Neuronal stem cell (in vitro differentiated cells): ENCODE results near the gene CERCAM.
A peak's percentile ranks its signal among the peaks of the same experiment; 100 is the strongest.

Experiments used
- DNase-seq: peaks from one replicate; pipeline ENCODE4 v3.0.0-alpha.2; 2013; ENCODE audit warnings: low spot score
- H2AFZ ChIP-seq: one replicate; pipeline ENCODE4 v1.6.1; 2013; ENCODE audit warnings: mild to moderate bottlenecking, low read length, inconsistent platforms
- H2AK5ac ChIP-seq: 2 replicates; pipeline ENCODE4 v1.6.1; 2013; ENCODE audit warnings: low read depth, mild to moderate bottlenecking, inconsistent platforms, low read length, moderate library complexity, mixed read lengths
- H2BK120ac ChIP-seq: 2 replicates; pipeline ENCODE4 v1.6.1; 2013; ENCODE audit warnings: low read depth, mild to moderate bottlenecking, inconsistent platforms, low read length, moderate library complexity, mixed read lengths
- H2BK12ac ChIP-seq: one replicate; pipeline ENCODE4 v1.6.1; 2013; ENCODE audit warnings: low read length, inconsistent platforms
- H2BK15ac ChIP-seq: 2 replicates; pipeline ENCODE4 v1.6.1; 2013; ENCODE audit warnings: mild to moderate bottlenecking, low read length, inconsistent platforms, mixed read lengths
- H2BK5ac ChIP-seq: one replicate; pipeline ENCODE4 v1.6.1; 2013; ENCODE audit warnings: inconsistent platforms, mild to moderate bottlenecking, low read length, moderate library complexity
- H3K14ac ChIP-seq: one replicate; pipeline ENCODE4 v1.6.1; 2013; ENCODE audit warnings: low read length, inconsistent platforms
- H3K18ac ChIP-seq: 2 replicates; pipeline ENCODE4 v1.6.1; 2013; ENCODE audit warnings: low read length, inconsistent platforms
- H3K23ac ChIP-seq: 2 replicates; pipeline ENCODE4 v1.6.1; 2013; ENCODE audit warnings: low read depth, mild to moderate bottlenecking, mixed read lengths, low read length, inconsistent platforms; ENCODE audit not compliant: poor library complexity
- H3K27ac ChIP-seq: replicated peaks from 3 replicates; pipeline ENCODE4 v1.5.1; 2013; ENCODE audit warnings: low read length, inconsistent platforms
- H3K27me3 ChIP-seq, 3 experiments: 2 replicates each; pipeline ENCODE4 v1.6.1; 2013; ENCODE audit warnings: low read length in 3 of 3, mild to moderate bottlenecking in 2 of 3, inconsistent platforms in 1 of 3, low read depth in 1 of 3, mixed read lengths in 1 of 3, moderate library complexity in 1 of 3; ENCODE audit not compliant: control insufficient read depth in 3 of 3, insufficient read depth in 3 of 3
- H3K36me3 ChIP-seq, 2 donors: replicated peaks in 1 of 2; 2 replicates each; pipeline ENCODE4 v1.6.1; 2013; ENCODE audit warnings: low read length in 2 of 2; ENCODE audit not compliant: control insufficient read depth in 2 of 2, insufficient read depth in 2 of 2
- H3K4ac ChIP-seq: 2 replicates; pipeline ENCODE4 v1.6.1; 2013; ENCODE audit warnings: inconsistent platforms, mild to moderate bottlenecking, low read length, moderate library complexity
- H3K4me1 ChIP-seq, 2 donors: 1 replicate in 1 of 2; 2 replicates in 1 of 2; pipeline ENCODE4 v1.6.1; 2013; ENCODE audit warnings: low read length in 2 of 2, low read depth in 1 of 2; ENCODE audit not compliant: control insufficient read depth in 2 of 2, insufficient read depth in 1 of 2
- H3K4me2 ChIP-seq: one replicate; pipeline ENCODE4 v1.6.1; 2013; ENCODE audit warnings: mild to moderate bottlenecking, low read length, inconsistent platforms; ENCODE audit not compliant: insufficient read depth, poor library complexity, severe bottlenecking
- H3K4me3 ChIP-seq, 2 donors: 2 replicates each; pipeline ENCODE4 v1.5.1; 2013; ENCODE audit warnings: low read length in 2 of 2, mild to moderate bottlenecking in 2 of 2, inconsistent platforms in 1 of 2, moderate library complexity in 1 of 2
- H3K79me1 ChIP-seq: one replicate; pipeline ENCODE4 v1.6.1; 2013; ENCODE audit warnings: low read depth, mild to moderate bottlenecking, inconsistent platforms, low read length, moderate library complexity
- H3K9ac ChIP-seq: one replicate; pipeline ENCODE4 v1.6.1; 2013; ENCODE audit warnings: mild to moderate bottlenecking, low read depth, low read length, inconsistent platforms; ENCODE audit not compliant: poor library complexity
- H3K9me3 ChIP-seq, 2 donors: replicated peaks in 1 of 2; 2 replicates each; pipeline versions ENCODE3 to v1.6.1; 2013; ENCODE audit warnings: low read length in 2 of 2, mild to moderate bottlenecking in 2 of 2, inconsistent platforms in 1 of 2, low read depth in 1 of 2, mixed read lengths in 1 of 2, moderate library complexity in 1 of 2; ENCODE audit not compliant: control insufficient read depth in 2 of 2, insufficient read depth in 1 of 2
- H4K8ac ChIP-seq: one replicate; pipeline ENCODE4 v1.6.1; 2013; ENCODE audit warnings: low read depth, mild to moderate bottlenecking, inconsistent platforms, low read length, moderate library complexity
- H4K91ac ChIP-seq: one replicate; pipeline ENCODE4 v1.6.1; 2013; ENCODE audit warnings: low read length, low read depth, mild to moderate bottlenecking, inconsistent platforms; ENCODE audit not compliant: poor library complexity
- WGBS, 2 donors: extraction: QIAGEN DNeasy Blood & Tissue Kit; methylation state at CpG; one replicate each; pipeline ENCODE4 v1.1.7; 2013; ENCODE audit warnings: missing lambda C conversion rate in 2 of 2, mixed read lengths in 1 of 2; ENCODE audit not compliant: insufficient read length in 2 of 2, insufficient replicate concordance in 1 of 2; ENCODE audit errors: extremely low coverage in 2 of 2; 5-methylcytosine and 5-hydroxymethylcytosine counted together

CERCAM gene

DNA sequence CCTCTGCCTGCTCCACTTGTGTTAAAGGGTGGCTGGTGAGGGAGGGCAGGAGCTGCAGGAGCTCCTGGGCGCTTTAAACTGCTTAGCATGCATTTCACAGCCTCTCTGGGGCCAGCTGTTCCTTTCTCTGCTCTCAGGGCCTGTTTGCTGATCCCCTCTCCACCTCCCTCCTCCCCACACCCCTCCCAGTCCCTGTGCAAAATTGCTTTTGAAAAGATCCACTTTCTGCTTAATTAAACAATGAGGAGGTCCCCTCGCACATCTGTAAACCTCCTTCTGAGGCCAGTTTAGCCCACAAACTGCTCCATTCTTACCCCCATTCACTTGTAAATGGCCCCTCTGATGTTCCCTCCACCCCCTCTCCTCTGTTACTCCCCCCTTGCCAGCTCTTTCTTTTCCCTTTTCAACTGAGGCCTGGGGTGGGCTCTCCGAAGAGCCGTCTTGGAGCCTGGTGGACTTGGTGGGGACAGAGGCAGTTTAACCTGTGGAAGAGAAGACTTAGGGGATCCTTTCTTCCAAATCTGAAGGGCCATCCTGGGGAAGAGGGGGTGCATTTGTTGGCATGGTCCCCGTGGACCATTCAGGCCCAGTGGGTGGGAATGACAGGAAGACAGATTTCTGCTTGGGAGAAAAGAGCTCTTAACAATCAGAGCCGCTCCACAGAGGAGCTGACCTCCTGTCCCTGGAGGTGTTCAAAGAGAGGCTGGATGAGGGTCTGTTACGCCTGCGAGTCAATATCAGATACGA is 37.5 kb upstream of the CERCAM start:
- WGBS, 2 donors: no CpG with 5 or more reads among the region's 9 CpGs
- Histone ChIP-seq H3K4ac (no peak overlapping the region), H2BK5ac (no peak overlapping the region), H3K4me2 (peak overlapping the region; percentile 37), H2BK120ac (no peak overlapping the region), H3K9me3 (no peaks in the 10 kb centered on the region), H4K91ac (no peak overlapping the region), H3K4me1 (peaks cover 16 to 66% of the 10 kb centered on the region in 2 donors), H3K36me3 (peaks cover 2 to 55% of the 10 kb centered on the region in 2 donors), H3K79me1 (peaks cover 4% of the 10 kb centered on the region), H3K14ac (no peak overlapping the region), H2AFZ (no peak overlapping the region), H2AK5ac (no peak overlapping the region), H2BK12ac (no peak overlapping the region), H3K4me3 (no peak overlapping the region), H4K8ac (no peak overlapping the region), H3K27me3 (peaks cover 0 to 67% (median 0%) of the 10 kb centered on the region in 3 experiments), H3K27ac (no peak overlapping the region), H3K23ac (no peak overlapping the region), H2BK15ac (no peak overlapping the region), H3K18ac (no peak overlapping the region), H3K9ac (no peak overlapping the region)
- DNase-seq: no peak

DNA sequence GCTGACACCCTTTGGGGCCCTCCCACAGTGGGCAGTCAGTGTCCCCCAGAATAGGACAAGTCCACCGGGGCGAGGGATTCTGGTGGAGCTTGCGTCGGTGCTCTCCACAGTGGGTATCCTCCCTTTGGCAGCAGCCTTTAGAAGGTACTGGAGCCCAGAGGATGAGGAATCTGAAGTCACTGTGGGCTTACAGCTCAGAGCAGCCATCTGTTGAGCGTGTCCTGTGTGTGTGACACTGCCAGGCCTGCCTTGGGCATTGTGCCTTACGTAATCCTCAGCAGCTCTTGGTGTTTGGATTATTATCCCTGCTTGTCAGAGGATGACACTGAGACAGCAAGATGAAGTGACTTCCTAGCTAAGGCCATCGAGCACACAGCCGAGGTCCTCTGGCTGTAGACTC is 36.9 kb upstream of the CERCAM start:
- no peak overlapping the region for H2BK12ac ChIP-seq
- H3K4me2 ChIP-seq: no peak overlapping the region
- peaks cover 7 to 56% of the 10 kb centered on the region in 2 donors for H3K36me3 ChIP-seq
- no peak overlapping the region for H3K23ac ChIP-seq
- no peak overlapping the region for H4K8ac ChIP-seq
- H3K18ac ChIP-seq: no peak overlapping the region
- no peak for DNase-seq
- H2BK120ac ChIP-seq: no peak overlapping the region
- H2BK5ac ChIP-seq: no peak overlapping the region
- H3K4me1 ChIP-seq: peaks cover 16 to 72% of the 10 kb centered on the region in 2 donors
- H3K27me3 ChIP-seq: peaks cover 0 to 74% (median 0%) of the 10 kb centered on the region in 3 experiments
- WGBS, 2 donors: no CpG with 5 or more reads among the region's 8 CpGs
- H3K9me3 ChIP-seq: no peaks in the 10 kb centered on the region
- no peak overlapping the region for H2AFZ ChIP-seq
- no peak overlapping the region for H3K27ac ChIP-seq
- no peak overlapping the region for H4K91ac ChIP-seq
- no peak overlapping the region for H3K4ac ChIP-seq
- peaks cover 4% of the 10 kb centered on the region for H3K79me1 ChIP-seq
- no peak overlapping the region for H2AK5ac ChIP-seq
- H2BK15ac ChIP-seq: no peak overlapping the region
- no peak overlapping the region for H3K9ac ChIP-seq
- no peak overlapping the region for H3K4me3 ChIP-seq
- no peak overlapping the region for H3K14ac ChIP-seq

- Histone ChIP-seq H3K27me3 (peaks cover 0 to 84% (median 0%) of the 10 kb centered on the region in 3 experiments), H3K23ac (no peak overlapping the region), H3K79me1 (peaks cover 4% of the 10 kb centered on the region), H3K9me3 (no peaks in the 10 kb centered on the region), H2BK120ac (no peak overlapping the region), H3K18ac (no peak overlapping the region), H3K4me2 (no peak overlapping the region), H2AFZ (no peak overlapping the region), H2AK5ac (no peak overlapping the region), H4K91ac (no peak overlapping the region), H3K4me3 (no peak overlapping the region), H3K4me1 (peaks cover 16 to 83% of the 10 kb centered on the region in 2 donors), H3K27ac (no peak overlapping the region), H3K14ac (no peak overlapping the region), H2BK12ac (no peak overlapping the region), H3K9ac (no peak overlapping the region), H3K36me3 (peaks cover 11 to 59% of the 10 kb centered on the region in 2 donors), H2BK5ac (no peak overlapping the region), H2BK15ac (no peak overlapping the region), H3K4ac (no peak overlapping the region), H4K8ac (no peak overlapping the region)
- WGBS, 2 donors: no CpG with 5 or more reads among the region's 7 CpGs
- DNase-seq: no peak
Measured at GRCh38 chr9:128384801-128385495, 35.7 kb upstream of the CERCAM start.
